Osteoblast (primary cell): ENCODE measurements around the gene TCF21. TPM values are rescaled to one million over a fixed set of nuclear protein-coding genes. Genes with fewer than 3 reads are reported as not detected.
A peak's percentile ranks its signal among the peaks of the same experiment; 100 is the strongest.

Experiments
- DNase-seq: peaks from one replicate; pipeline ENCODE4 v3.0.0; 2011; ENCODE audit warnings: low spot score, mixed read lengths; ENCODE audit not compliant: insufficient read length; ENCODE audit errors: missing footprints
- H2AFZ ChIP-seq: 2 replicates; pipeline ENCODE4 v1.6.0; 2011; ENCODE audit warnings: mild to moderate bottlenecking, low read length
- H3K27ac ChIP-seq: 2 replicates; pipeline ENCODE4 v1.5.1; 2011; ENCODE audit warnings: mild to moderate bottlenecking, low read depth, low read length, moderate library complexity
- H3K27me3 ChIP-seq: 2 replicates; pipeline ENCODE4 v1.6.0; 2012; ENCODE audit warnings: mild to moderate bottlenecking, control low read depth, inconsistent platforms, low read length, moderate library complexity; ENCODE audit not compliant: insufficient read depth
- H3K36me3 ChIP-seq: 2 replicates; pipeline ENCODE4 v1.5.1; 2011; ENCODE audit warnings: mild to moderate bottlenecking, low read length, control low read depth, moderate library complexity; ENCODE audit not compliant: insufficient read depth
- H3K4me1 ChIP-seq: 2 replicates; pipeline ENCODE4 v1.5.1; 2011; ENCODE audit warnings: mild to moderate bottlenecking, low read length, control low read depth, moderate library complexity; ENCODE audit not compliant: insufficient read depth
- H3K4me2 ChIP-seq: 2 replicates; pipeline ENCODE4 v1.6.0; 2011; ENCODE audit warnings: mild to moderate bottlenecking, low read length; ENCODE audit not compliant: insufficient read depth
- H3K4me3 ChIP-seq: fragments of 200-600 bp; sonication (generic); 3 replicates; pipeline ENCODE4 v1.5.1; 2012; ENCODE audit warnings: mild to moderate bottlenecking, low read length, inconsistent platforms; ENCODE audit not compliant: insufficient read depth
- H3K79me2 ChIP-seq: 2 replicates; pipeline ENCODE4 v1.6.0; 2012; ENCODE audit warnings: mild to moderate bottlenecking, low read length, control low read depth, inconsistent platforms; ENCODE audit not compliant: insufficient read depth
- H3K9me3 ChIP-seq: 2 replicates; pipeline ENCODE4 v1.5.1; 2011; ENCODE audit warnings: low read depth, low read length, control low read depth
- H4K20me1 ChIP-seq: 2 replicates; pipeline ENCODE4 v1.6.0; 2012; ENCODE audit warnings: mild to moderate bottlenecking, low read length, control low read depth; ENCODE audit not compliant: insufficient read depth
- CTCF ChIP-seq: IDR thresholded peaks from 2 replicates; pipeline ENCODE4 v1.5.1; 2011; ENCODE audit warnings: mild to moderate bottlenecking, low read depth, low read length, moderate library complexity; ENCODE audit errors: extremely low read depth
- total RNA-seq: library from RNA; depleted of rRNA; stranded (reverse); fragments of >200 nt; gene quantifications from 2 replicates; pipeline ENCODE4 v1.2.3, GENCODE V29; 2012

The TCF21 gene
- total RNA-seq, 1 donor = not detected

- Histone ChIP-seq H4K20me1 (no peaks in the 10 kb centered on the region), H3K36me3 (no peaks in the 10 kb centered on the region), H3K79me2 (no peaks in the 10 kb centered on the region), H3K4me1 (no peaks in the 10 kb centered on the region), H3K27me3 (peaks cover 94% of the 10 kb centered on the region), H2AFZ (no peak overlapping the region), H3K4me2 (no peak overlapping the region), H3K27ac (no peak overlapping the region), H3K4me3 (no peak overlapping the region), H3K9me3 (no peaks in the 10 kb centered on the region)
- DNase-seq = no peak
- TF ChIP-seq CTCF = no peak
These were observed 1.1 kb upstream of the TCF21 start for GRCh38 chr6:133887880-133888230.

- peak overlapping the region; percentile 31 for H2AFZ ChIP-seq
- no peaks in the 10 kb centered on the region for H4K20me1 ChIP-seq
These were observed 867 bp downstream of the TCF21 start for GRCh38 chr6:133889557-133890403.

GRCh38 chr6:133890711-133891148 lies 1.8 kb downstream of the TCF21 start:
- Histone ChIP-seq H3K4me2 (peak overlapping the region; percentile 76), H3K9me3 (no peaks in the 10 kb centered on the region), H3K36me3 (no peaks in the 10 kb centered on the region), H3K4me1 (no peaks in the 10 kb centered on the region), H3K27ac (no peak overlapping the region), H3K4me3 (peak overlapping the region; percentile 69), H4K20me1 (no peaks in the 10 kb centered on the region), H3K79me2 (no peaks in the 10 kb centered on the region), H2AFZ (peak overlapping the region; percentile 59), H3K27me3 (peaks cover 98% of the 10 kb centered on the region)
- peak; percentile 78 for DNase-seq
- TF ChIP-seq CTCF = no peak

More at GRCh38 chr6:133889557-133890403, 867 bp downstream of the TCF21 start:
- Histone ChIP-seq H3K4me2 (peak overlapping the region; percentile 76), H3K9me3 (no peaks in the 10 kb centered on the region), H3K27ac (no peak overlapping the region), H3K36me3 (no peaks in the 10 kb centered on the region), H3K4me1 (no peaks in the 10 kb centered on the region), H3K4me3 (peak overlapping the region; percentile 70), H3K79me2 (no peaks in the 10 kb centered on the region), H3K27me3 (peaks cover 96% of the 10 kb centered on the region)
- peak; percentile 90 for DNase-seq
- no peak for TF ChIP-seq CTCF

- peaks cover 98% of the 10 kb centered on the region for H3K27me3 ChIP-seq
- TF ChIP-seq CTCF = no peak
- peak overlapping the region; percentile 69 for H3K4me3 ChIP-seq
- no peaks in the 10 kb centered on the region for H3K79me2 ChIP-seq
- H3K9me3 ChIP-seq = no peaks in the 10 kb centered on the region
- H3K27ac ChIP-seq = no peak overlapping the region
- peak; percentile 89 for DNase-seq
- H3K36me3 ChIP-seq = no peaks in the 10 kb centered on the region
- peak overlapping the region; percentile 76 for H3K4me2 ChIP-seq
- H2AFZ ChIP-seq = peak overlapping the region; percentile 59
- H3K4me1 ChIP-seq = no peaks in the 10 kb centered on the region
- no peaks in the 10 kb centered on the region for H4K20me1 ChIP-seq
These were observed 2.4 kb downstream of the TCF21 start for GRCh38 chr6:133891149-133891926.
